BE2C (cell line): ENCODE results near the gene CDK5RAP2.

Experiments used
- DNase-seq: peaks from one replicate; pipeline ENCODE4 v3.0.0-alpha.2; 2020
- H3K27me3 ChIP-seq: fragments of 250-450 bp; sonication (Bioruptor Pico); 2 replicates; pipeline ENCODE4 v1.5.1; 2020; ENCODE audit warnings: mild to moderate bottlenecking
- H3K36me3 ChIP-seq: fragments of 250-450 bp; sonication (Bioruptor Pico); 2 replicates; pipeline ENCODE4 v1.5.1; 2020; ENCODE audit warnings: mild to moderate bottlenecking
- H3K4me1 ChIP-seq: fragments of 250-450 bp; sonication (Bioruptor Pico); 2 replicates; pipeline ENCODE4 v1.5.1; 2020
- H3K4me3 ChIP-seq: 2 replicates; pipeline ENCODE4 v1.5.1; 2011; ENCODE audit warnings: low read depth, low read length
- H3K9me3 ChIP-seq: fragments of 250-450 bp; sonication (Bioruptor Pico); 2 replicates; pipeline ENCODE4 v1.5.1; 2020
- CTCF ChIP-seq: IDR thresholded peaks from 2 replicates; pipeline ENCODE4 v1.5.1; 2012; ENCODE audit warnings: mild to moderate bottlenecking, low read depth, low read length

The CDK5RAP2 gene

GRCh38 chr9:120480707-120481106 is 99.3 kb downstream of the CDK5RAP2 start:
- H3K4me3 ChIP-seq: no peak overlapping the region
- H3K36me3 ChIP-seq: peaks cover 15% of the 10 kb centered on the region
- no peak for DNase-seq

GRCh38 chr9:120478208-120478607 is 101.8 kb downstream of the CDK5RAP2 start:
- no peak for DNase-seq
- Histone ChIP-seq H3K9me3 (no peaks in the 10 kb centered on the region), H3K36me3 (peaks cover 16% of the 10 kb centered on the region), H3K4me1 (no peaks in the 10 kb centered on the region), H3K27me3 (no peaks in the 10 kb centered on the region), H3K4me3 (no peak overlapping the region)
- TF ChIP-seq CTCF: no peak

More at GRCh38 chr9:120480707-120481106, 99.3 kb downstream of the CDK5RAP2 start:
- TF ChIP-seq CTCF: no peak
- no peaks in the 10 kb centered on the region for H3K4me1 ChIP-seq
- no peaks in the 10 kb centered on the region for H3K27me3 ChIP-seq
- no peaks in the 10 kb centered on the region for H3K9me3 ChIP-seq

GRCh38 chr9:120477534-120478001 is 102.4 kb downstream of the CDK5RAP2 start:
- DNase-seq: peak; percentile 58
- peak; percentile 96 for TF ChIP-seq CTCF
- no peak overlapping the region for H3K4me3 ChIP-seq
- no peaks in the 10 kb centered on the region for H3K4me1 ChIP-seq
- H3K9me3 ChIP-seq: no peaks in the 10 kb centered on the region
- peaks cover 19% of the 10 kb centered on the region for H3K36me3 ChIP-seq
- no peaks in the 10 kb centered on the region for H3K27me3 ChIP-seq

GRCh38 chr9:120475341-120475740 is 104.6 kb downstream of the CDK5RAP2 start:
- H3K4me1 ChIP-seq: no peaks in the 10 kb centered on the region
- no peaks in the 10 kb centered on the region for H3K9me3 ChIP-seq
- H3K36me3 ChIP-seq: peaks cover 37% of the 10 kb centered on the region
- DNase-seq: no peak
- no peak for TF ChIP-seq CTCF
- no peak overlapping the region for H3K4me3 ChIP-seq
- H3K27me3 ChIP-seq: no peaks in the 10 kb centered on the region

GRCh38 chr9:120474591-120475243 is 105.2 kb downstream of the CDK5RAP2 start:
- no peaks in the 10 kb centered on the region for H3K9me3 ChIP-seq
- no peaks in the 10 kb centered on the region for H3K27me3 ChIP-seq
- no peak for TF ChIP-seq CTCF
- no peak overlapping the region for H3K4me3 ChIP-seq
- no peaks in the 10 kb centered on the region for H3K4me1 ChIP-seq
- no peak for DNase-seq
- H3K36me3 ChIP-seq: peaks cover 39% of the 10 kb centered on the region

GRCh38 chr9:120473608-120474007 is 106.4 kb downstream of the CDK5RAP2 start:
- no peaks in the 10 kb centered on the region for H3K4me1 ChIP-seq
- no peak for TF ChIP-seq CTCF
- H3K36me3 ChIP-seq: peaks cover 44% of the 10 kb centered on the region
- DNase-seq: no peak
- no peaks in the 10 kb centered on the region for H3K27me3 ChIP-seq
- no peak overlapping the region for H3K4me3 ChIP-seq
- H3K9me3 ChIP-seq: no peaks in the 10 kb centered on the region
